ENCODE data around the gene IFI44.
A peak's percentile ranks its signal among the peaks of the same experiment; 100 is the strongest.

IFI44 gene

GRCh38 chr1:78630600-78630999 lies 19.0 kb upstream of the IFI44 start:
- no peaks in the 10 kb centered on the region for H3K9me3 ChIP-seq
- H3K4me3 ChIP-seq (ENCODE audit: low read depth in 1 of 2, low read length in 1 of 2): no peak overlapping the region
- H3K27ac ChIP-seq: no peak overlapping the region
- H3K27me3 ChIP-seq: no peaks in the 10 kb centered on the region
- H3K4me1 ChIP-seq (ENCODE audit: control insufficient read depth in 1 of 2, insufficient read depth in 1 of 2, low read depth in 1 of 2, low read length in 1 of 2): no peaks in the 10 kb centered on the region
- H3K36me3 ChIP-seq: no peaks in the 10 kb centered on the region
- no peak for TF ChIP-seq CTCF (IDR thresholded peaks at IDR 0.05)

- Histone ChIP-seq H3K4me1 (ENCODE audit: control insufficient read depth in 1 of 2, insufficient read depth in 1 of 2, low read depth in 1 of 2, low read length in 1 of 2) (peaks cover 0 to 3% of the 10 kb centered on the region in 2 experiments), H3K27ac (no peak overlapping the region), H3K9me3 (no peaks in the 10 kb centered on the region), H3K4me3 (ENCODE audit: low read depth in 1 of 2, low read length in 1 of 2) (no peak overlapping the region), H3K27me3 (no peaks in the 10 kb centered on the region), H3K36me3 (no peaks in the 10 kb centered on the region)
- TF ChIP-seq CTCF (IDR thresholded peaks at IDR 0.05): no peak
These were observed 16.4 kb upstream of the IFI44 start for GRCh38 chr1:78633209-78633608.

GRCh38 chr1:78640462-78640861 lies 9.2 kb upstream of the IFI44 start:
- no peak for TF ChIP-seq CTCF (IDR thresholded peaks at IDR 0.05)
- H3K4me1 ChIP-seq (ENCODE audit: control insufficient read depth in 1 of 2, insufficient read depth in 1 of 2, low read depth in 1 of 2, low read length in 1 of 2): peaks cover 9 to 11% of the 10 kb centered on the region in 2 experiments
- no peak overlapping the region for H3K27ac ChIP-seq
- no peaks in the 10 kb centered on the region for H3K9me3 ChIP-seq
- H3K36me3 ChIP-seq: no peaks in the 10 kb centered on the region
- H3K27me3 ChIP-seq: no peaks in the 10 kb centered on the region
- no peak overlapping the region for H3K4me3 ChIP-seq (ENCODE audit: low read depth in 1 of 2, low read length in 1 of 2)

- Histone ChIP-seq H3K9me3 (no peaks in the 10 kb centered on the region), H3K27me3 (no peaks in the 10 kb centered on the region), H3K4me3 (ENCODE audit: low read depth in 1 of 2, low read length in 1 of 2) (no peak overlapping the region), H3K36me3 (no peaks in the 10 kb centered on the region), H3K27ac (no peak overlapping the region), H3K4me1 (ENCODE audit: control insufficient read depth in 1 of 2, insufficient read depth in 1 of 2, low read depth in 1 of 2, low read length in 1 of 2) (peaks cover 19 to 20% of the 10 kb centered on the region in 2 experiments)
- no peak for TF ChIP-seq CTCF (IDR thresholded peaks at IDR 0.05)
These were observed 8.1 kb upstream of the IFI44 start for GRCh38 chr1:78641558-78641957.

DNA sequence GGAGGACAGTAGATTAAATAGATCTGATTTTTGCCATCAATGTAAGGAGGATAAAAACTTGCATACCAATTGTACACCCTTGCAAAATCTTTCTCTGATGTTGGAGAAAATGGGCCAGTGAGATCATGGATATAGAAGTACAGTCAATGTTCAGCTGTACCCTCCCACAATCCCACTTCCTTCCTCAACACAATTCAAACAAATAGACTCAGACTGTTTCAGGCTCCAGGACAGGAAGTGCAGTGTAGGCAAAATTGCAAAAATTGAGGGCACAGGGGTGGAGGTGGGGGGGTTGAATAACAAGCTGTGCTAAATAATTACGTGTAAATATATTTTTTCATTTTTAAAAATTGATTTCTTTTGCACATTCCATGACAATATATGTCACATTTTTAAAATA lies 3.9 kb upstream of the IFI44 start:
- Histone ChIP-seq H3K9me3 (no peaks in the 10 kb centered on the region), H3K4me1 (ENCODE audit: control insufficient read depth in 1 of 2, insufficient read depth in 1 of 2, low read depth in 1 of 2, low read length in 1 of 2) (peaks cover 29 to 38% of the 10 kb centered on the region in 2 experiments), H3K27me3 (no peaks in the 10 kb centered on the region), H3K27ac (peak overlapping the region; percentile 66), H3K36me3 (no peaks in the 10 kb centered on the region), H3K4me3 (ENCODE audit: low read depth in 1 of 2, low read length in 1 of 2) (no peak overlapping the region)
- no peak for TF ChIP-seq CTCF (IDR thresholded peaks at IDR 0.05)

- Histone ChIP-seq H3K27ac (peak overlapping the region; percentile 66), H3K4me3 (ENCODE audit: low read depth in 1 of 2, low read length in 1 of 2) (no peak overlapping the region), H3K4me1 (ENCODE audit: control insufficient read depth in 1 of 2, insufficient read depth in 1 of 2, low read depth in 1 of 2, low read length in 1 of 2) (peaks cover 29 to 53% of the 10 kb centered on the region in 2 experiments), H3K27me3 (no peaks in the 10 kb centered on the region), H3K36me3 (no peaks in the 10 kb centered on the region), H3K9me3 (no peaks in the 10 kb centered on the region)
- TF ChIP-seq CTCF (IDR thresholded peaks at IDR 0.05): no peak
These were observed 2.4 kb upstream of the IFI44 start for GRCh38 chr1:78647238-78647637.
